ENCODE data around the gene OR52W1. TPM values are rescaled to one million over a fixed set of nuclear protein-coding genes. Genes with fewer than 3 reads are reported as not detected.
A peak's percentile ranks its signal among the peaks of the same experiment; 100 is the strongest.

The OR52W1 gene
- total RNA-seq, 4 donors from 2014 or later = not detected

GRCh38 chr11:6216501-6216900 lies 17.5 kb downstream of the OR52W1 start:
- intact Hi-C loops (cut with DNase I; ENCODE audit: low total_unique reads) = no loop called here
- H3K27ac ChIP-seq = no peak overlapping the region
- no peaks in the 10 kb centered on the region for H3K36me3 ChIP-seq
- no peaks in the 10 kb centered on the region for H3K4me1 ChIP-seq
- H3K9me3 ChIP-seq = no peaks in the 10 kb centered on the region
- H3K4me3 ChIP-seq = no peak overlapping the region
- TF ChIP-seq POLR2A (IDR thresholded peaks at IDR 0.05) = no peak
- TF ChIP-seq, protein P1, sequence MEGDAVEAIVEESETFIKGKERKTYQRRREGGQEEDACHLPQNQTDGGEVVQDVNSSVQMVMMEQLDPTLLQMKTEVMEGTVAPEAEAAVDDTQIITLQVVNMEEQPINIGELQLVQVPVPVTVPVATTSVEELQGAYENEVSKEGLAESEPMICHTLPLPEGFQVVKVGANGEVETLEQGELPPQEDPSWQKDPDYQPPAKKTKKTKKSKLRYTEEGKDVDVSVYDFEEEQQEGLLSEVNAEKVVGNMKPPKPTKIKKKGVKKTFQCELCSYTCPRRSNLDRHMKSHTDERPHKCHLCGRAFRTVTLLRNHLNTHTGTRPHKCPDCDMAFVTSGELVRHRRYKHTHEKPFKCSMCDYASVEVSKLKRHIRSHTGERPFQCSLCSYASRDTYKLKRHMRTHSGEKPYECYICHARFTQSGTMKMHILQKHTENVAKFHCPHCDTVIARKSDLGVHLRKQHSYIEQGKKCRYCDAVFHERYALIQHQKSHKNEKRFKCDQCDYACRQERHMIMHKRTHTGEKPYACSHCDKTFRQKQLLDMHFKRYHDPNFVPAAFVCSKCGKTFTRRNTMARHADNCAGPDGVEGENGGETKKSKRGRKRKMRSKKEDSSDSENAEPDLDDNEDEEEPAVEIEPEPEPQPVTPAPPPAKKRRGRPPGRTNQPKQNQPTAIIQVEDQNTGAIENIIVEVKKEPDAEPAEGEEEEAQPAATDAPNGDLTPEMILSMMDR (IDR thresholded peaks at IDR 0.05) = no peak
- no peak for DNase-seq
- no peaks in the 10 kb centered on the region for H3K27me3 ChIP-seq

DNA sequence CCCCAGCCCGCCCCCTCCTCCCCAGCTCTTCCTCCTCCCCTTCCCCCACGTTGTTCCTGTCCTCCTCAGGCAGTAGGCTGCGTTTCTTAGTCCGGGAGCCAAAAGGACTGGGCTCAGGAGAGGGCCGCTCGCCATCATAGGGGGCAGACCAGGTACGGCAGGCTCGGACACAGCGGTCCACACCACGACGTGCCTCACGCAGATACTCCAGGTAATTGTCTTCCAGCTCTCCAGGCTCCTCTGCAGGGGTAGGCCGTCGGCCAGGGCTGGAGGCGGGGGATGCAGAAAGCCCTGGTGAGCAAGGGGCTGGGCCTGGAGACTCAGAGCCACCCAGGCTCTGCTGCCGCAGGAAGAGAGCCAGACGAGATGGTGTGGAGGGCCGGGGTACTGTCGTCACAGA lies 18.7 kb downstream of the OR52W1 start:
- intact Hi-C loops (cut with DNase I; ENCODE audit: low total_unique reads) = no loop called here
- no peak overlapping the region for H3K27ac ChIP-seq
- DNase-seq = no peak
- no peaks in the 10 kb centered on the region for H3K9me3 ChIP-seq
- no peaks in the 10 kb centered on the region for H3K27me3 ChIP-seq
- TF ChIP-seq, protein P1 (IDR thresholded peaks at IDR 0.05) = no peak
- no peak for TF ChIP-seq POLR2A (IDR thresholded peaks at IDR 0.05)
- no peaks in the 10 kb centered on the region for H3K4me1 ChIP-seq
- no peak overlapping the region for H3K4me3 ChIP-seq
- H3K36me3 ChIP-seq = no peaks in the 10 kb centered on the region

- DNase-seq = no peak
- no peaks in the 10 kb centered on the region for H3K36me3 ChIP-seq
Measured at GRCh38 chr11:6219359-6219758, 20.3 kb downstream of the OR52W1 start.

DNA sequence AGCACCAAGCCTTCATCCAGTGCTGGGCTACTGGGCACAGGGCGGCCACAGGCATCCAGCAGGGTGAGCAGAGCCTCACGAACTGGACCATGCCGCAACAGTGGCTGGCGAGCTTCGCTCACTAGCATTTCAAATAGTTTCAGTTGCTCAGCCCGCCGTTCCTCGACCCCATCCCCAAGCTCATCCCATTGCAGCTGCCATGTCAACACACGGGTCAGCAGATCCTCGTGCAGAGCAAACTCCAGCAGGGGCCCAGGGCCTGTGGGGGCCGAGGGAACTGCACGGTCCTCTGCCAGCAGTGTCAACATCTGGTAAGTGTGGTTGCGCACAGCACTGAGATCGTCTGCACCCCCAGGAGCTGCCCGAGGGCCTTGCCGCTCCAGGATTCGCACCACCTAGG lies 24.8 kb downstream of the OR52W1 start:
- H3K4me3 ChIP-seq = no peak overlapping the region
- H3K4me1 ChIP-seq = no peaks in the 10 kb centered on the region
- H3K27me3 ChIP-seq = no peaks in the 10 kb centered on the region
- H3K9me3 ChIP-seq = no peaks in the 10 kb centered on the region
- H3K36me3 ChIP-seq = no peaks in the 10 kb centered on the region
- no peak for DNase-seq
- intact Hi-C loops (cut with DNase I; ENCODE audit: low total_unique reads) = no loop called here
- TF ChIP-seq POLR2A (IDR thresholded peaks at IDR 0.05) = no peak
- TF ChIP-seq, protein P1 (IDR thresholded peaks at IDR 0.05) = no peak
- H3K27ac ChIP-seq = no peak overlapping the region

More at GRCh38 chr11:6219359-6219758, 20.3 kb downstream of the OR52W1 start:
- Histone ChIP-seq H3K27me3 (no peaks in the 10 kb centered on the region), H3K9me3 (no peaks in the 10 kb centered on the region), H3K4me3 (no peak overlapping the region), H3K4me1 (no peaks in the 10 kb centered on the region), H3K27ac (no peak overlapping the region)
- no peak for TF ChIP-seq POLR2A (IDR thresholded peaks at IDR 0.05)
- TF ChIP-seq, protein P1 (IDR thresholded peaks at IDR 0.05) = no peak
- intact Hi-C loops (cut with DNase I; ENCODE audit: low total_unique reads) = no loop called here

- Histone ChIP-seq H3K36me3 (no peaks in the 10 kb centered on the region), H3K9me3 (no peaks in the 10 kb centered on the region), H3K4me3 (no peak overlapping the region), H3K27me3 (no peaks in the 10 kb centered on the region), H3K4me1 (no peaks in the 10 kb centered on the region), H3K27ac (no peak overlapping the region)
- DNase-seq = no peak
- no peak for TF ChIP-seq POLR2A (IDR thresholded peaks at IDR 0.05)
- intact Hi-C loops (cut with DNase I; ENCODE audit: low total_unique reads) = no loop called here
Measured at GRCh38 chr11:6224421-6224820, 25.4 kb downstream of the OR52W1 start.

DNA sequence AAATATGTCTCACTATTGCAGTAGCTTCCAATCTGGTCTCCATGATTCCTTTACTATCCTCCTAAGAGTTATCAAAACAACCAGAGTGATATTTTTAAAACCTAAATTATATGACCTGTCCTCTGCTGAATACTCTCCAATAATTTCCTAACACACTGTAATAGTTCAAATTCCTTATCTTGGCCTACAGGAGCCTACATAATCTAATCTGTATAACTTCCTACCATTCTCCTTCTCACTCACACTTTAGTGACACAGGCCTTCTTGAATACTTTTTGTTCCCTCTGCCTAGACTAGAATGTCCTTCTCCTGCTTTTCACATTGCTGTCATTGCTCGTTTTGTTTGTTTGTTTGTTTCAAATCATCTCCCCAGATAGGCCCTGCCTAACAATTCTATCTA lies 26.0 kb downstream of the OR52W1 start:
- H3K36me3 ChIP-seq = no peaks in the 10 kb centered on the region
- no peak for TF ChIP-seq POLR2A (IDR thresholded peaks at IDR 0.05)
- TF ChIP-seq, protein P1 (IDR thresholded peaks at IDR 0.05) = no peak
- H3K27me3 ChIP-seq = no peaks in the 10 kb centered on the region
- peak overlapping the region in 1 of 2 donors; percentile 46 for H3K27ac ChIP-seq
- DNase-seq = no peak
- no peak overlapping the region for H3K4me3 ChIP-seq
- no peaks in the 10 kb centered on the region for H3K9me3 ChIP-seq
- no peaks in the 10 kb centered on the region for H3K4me1 ChIP-seq
- intact Hi-C loops (cut with DNase I; ENCODE audit: low total_unique reads) = no loop called here
